GM18867 (cell line): Measurements from ENCODE around the gene SGSH.
A peak's percentile ranks its signal among the peaks of the same experiment; 100 is the strongest.
"Not testable (repeated sequence)": the region's sequence is repeated elsewhere in the genome, so short reads cannot be mapped to it uniquely, and the experiment has no call there.

Experiments used
- ATAC-seq: cut with Tn5 transposase; IDR thresholded peaks from one replicate; pipeline ENCODE4 v1.9.1; 2021; ENCODE audit warnings: mild to moderate bottlenecking, moderate library complexity; ENCODE audit not compliant: unreplicated experiment

Gene SGSH

GRCh38 chr17:80220054-80220735 is at the start of gene SGSH, which contains the start of gene SLC26A11:
SGSH (minus strand) TSS chr17:80220333; CDS start chr17:80220313, 20 bp downstream.
SLC26A11 (plus strand) TSS chr17:80220427; CDS start chr17:80221561, 1,134 bp downstream.
- ATAC-seq: peak; percentile 42

DNA sequence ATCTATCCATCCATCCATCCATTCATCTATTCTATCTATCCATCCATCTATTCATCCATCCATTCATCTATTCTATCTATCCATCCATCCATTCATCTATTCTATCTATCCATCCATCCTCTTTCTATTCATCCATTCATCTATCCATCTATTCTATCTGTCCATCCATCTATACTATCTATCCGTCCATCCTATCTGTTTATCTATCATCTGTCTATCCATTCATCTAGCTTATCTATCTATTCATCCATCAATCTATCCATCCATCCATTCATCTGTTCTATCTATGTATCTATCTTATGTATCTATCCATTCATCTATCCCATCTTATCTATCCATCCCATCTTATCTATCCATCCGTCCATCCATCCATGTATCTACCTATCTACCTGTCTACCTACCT is 49.3 kb upstream of the SGSH start:
- ATAC-seq: no peak

- ATAC-seq: no peak
These were observed 48.3 kb upstream of the SGSH start for GRCh38 chr17:80268427-80268826.

- ATAC-seq: no peak
These were observed 47.3 kb upstream of the SGSH start for GRCh38 chr17:80267391-80267790.

- ATAC-seq: no peak
These were observed 45.3 kb upstream of the SGSH start for GRCh38 chr17:80265205-80266068.

DNA sequence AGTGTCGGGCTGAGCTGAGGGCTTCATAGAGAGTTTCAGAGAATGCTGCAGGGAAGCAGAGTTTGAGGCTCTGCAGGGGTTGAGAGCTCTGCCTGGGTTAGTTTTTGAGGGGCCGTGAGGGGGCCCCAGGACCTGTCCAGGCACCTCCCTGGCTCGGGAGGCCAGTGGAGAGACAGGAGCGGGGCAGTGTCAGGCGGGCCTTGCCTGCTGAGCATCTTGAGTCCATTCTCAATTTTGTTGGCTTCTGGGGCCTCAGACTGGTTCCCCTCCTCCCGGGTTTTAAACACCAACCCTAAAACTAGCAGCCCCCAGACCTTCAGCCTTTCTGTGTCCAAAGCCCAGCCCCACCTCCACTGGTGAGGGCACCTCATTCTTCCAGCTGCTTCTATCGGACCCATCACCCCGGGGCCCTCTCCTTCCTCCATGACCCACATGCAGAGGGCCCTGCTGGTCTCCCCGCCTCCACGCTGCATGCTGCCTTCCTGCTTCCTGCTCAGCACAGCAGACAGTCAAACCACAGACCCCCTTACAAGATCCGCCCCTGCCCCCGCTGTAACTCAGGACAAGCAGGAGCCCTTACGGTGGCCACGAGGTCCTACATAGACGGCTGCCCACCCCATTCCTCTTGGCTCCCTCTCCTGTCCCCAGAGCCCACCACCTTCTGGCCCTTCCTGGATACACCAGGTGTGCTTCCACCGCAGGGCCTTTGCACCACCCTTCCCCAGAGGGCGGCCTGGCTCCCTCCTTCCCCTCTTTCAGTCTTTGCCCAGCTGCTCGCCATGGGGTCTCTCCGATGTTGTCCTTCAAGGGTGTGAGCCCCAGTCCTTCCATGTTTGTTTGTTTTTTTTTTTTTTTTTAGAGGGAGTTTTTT is 44.3 kb upstream of the SGSH start:
- no peak for ATAC-seq

- ATAC-seq: peak; percentile 38
These were observed 43.4 kb upstream of the SGSH start for GRCh38 chr17:80263253-80264204.

GRCh38 chr17:80262775-80263244 is 42.7 kb upstream of the SGSH start:
- ATAC-seq: no peak

DNA sequence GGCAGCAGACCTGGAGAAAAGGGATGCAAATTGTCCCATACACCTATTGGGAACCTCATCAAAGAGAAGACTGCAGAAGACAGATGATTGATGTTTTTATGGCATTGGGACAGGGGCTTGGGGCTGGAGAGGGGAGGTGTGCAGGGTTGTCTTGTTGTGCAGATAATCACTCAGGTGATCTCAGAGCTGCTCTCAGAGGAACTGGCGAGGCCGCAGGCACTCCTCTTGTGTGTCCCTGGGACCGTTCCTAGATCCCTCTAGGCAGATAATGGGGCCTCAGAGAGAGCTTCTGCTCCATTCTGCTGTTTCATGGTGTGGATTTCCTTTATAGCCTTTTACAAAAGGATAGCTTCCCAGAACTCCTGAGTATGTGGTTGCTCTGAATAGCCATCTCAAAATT is 42.2 kb upstream of the SGSH start:
- ATAC-seq: no peak

DNA sequence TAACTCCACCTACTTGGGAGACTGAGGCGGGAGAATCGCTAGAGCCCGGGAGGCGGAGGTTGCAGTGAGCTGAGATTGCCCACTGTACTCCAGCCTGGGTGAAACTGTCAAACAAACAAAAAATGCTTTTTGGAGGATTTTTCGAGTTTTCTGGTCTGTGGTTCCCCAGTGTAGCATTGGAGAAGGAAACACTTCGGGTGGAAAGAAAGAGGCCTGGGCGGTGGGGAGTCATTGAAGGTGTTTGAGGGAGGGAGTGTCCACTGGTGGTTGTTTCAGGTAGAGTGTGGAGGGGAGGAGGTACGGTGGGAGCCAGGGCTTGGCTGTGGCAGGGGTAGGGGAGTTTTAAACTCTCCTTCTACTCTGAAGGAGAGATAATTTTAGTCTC is 41.8 kb upstream of the SGSH start:
- ATAC-seq: no peak

GRCh38 chr17:80261159-80261894 is 41.2 kb upstream of the SGSH start:
- ATAC-seq: no peak

DNA sequence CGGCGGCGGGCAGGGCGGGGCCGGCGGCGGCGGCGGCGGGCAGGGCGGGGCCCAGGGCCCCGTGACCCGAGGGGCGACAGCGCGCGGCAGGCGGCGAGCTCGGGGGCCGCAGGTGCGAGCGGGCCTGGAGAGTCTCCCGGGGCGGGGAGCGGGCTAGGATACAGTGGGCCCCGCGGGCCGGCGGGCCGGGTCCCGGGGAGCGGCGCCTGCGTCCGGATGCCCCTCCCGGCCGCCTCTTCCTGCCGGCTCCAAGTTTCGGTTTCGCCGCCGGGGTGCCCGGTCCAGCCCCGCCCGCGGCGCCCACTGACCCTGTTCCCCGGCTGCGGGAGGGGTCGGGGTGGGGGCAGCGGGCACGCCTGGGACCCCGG is 40.6 kb upstream of the SGSH start, which contains the start of gene RNF213:
Gene RNF213 (plus strand): TSS at position 62 of the 368 bp plus-strand sequence. CDS start 2,830 bp downstream, outside the sequence.
- ATAC-seq: peak; percentile 34

- ATAC-seq: peak; percentile 34
These were observed 40.0 kb upstream of the SGSH start for GRCh38 chr17:80260069-80260535.

GRCh38 chr17:80259457-80260068 is 39.4 kb upstream of the SGSH start:
- ATAC-seq: no peak

DNA sequence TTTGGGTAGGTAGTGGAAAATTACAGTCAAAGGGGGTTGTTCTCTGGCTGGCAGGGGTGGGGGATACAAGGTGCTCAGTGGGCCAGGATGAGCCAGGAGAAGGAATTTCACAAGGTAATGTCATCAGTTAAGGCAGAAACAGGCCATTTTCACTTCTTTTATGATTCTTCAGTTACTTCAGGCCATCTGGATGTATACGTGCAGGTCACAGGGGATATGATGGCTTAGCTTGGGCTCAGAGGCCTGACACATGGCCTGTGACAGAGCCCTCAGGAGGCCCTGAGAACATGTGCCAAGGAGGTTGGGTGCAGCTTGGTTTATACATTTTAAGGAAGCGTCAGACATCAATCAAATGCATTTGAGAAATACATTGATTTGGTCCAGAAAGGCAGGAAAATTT is 38.2 kb upstream of the SGSH start:
- ATAC-seq: not testable (repeated sequence)

- ATAC-seq: no peak
These were observed 37.6 kb upstream of the SGSH start for GRCh38 chr17:80257716-80258213.

DNA sequence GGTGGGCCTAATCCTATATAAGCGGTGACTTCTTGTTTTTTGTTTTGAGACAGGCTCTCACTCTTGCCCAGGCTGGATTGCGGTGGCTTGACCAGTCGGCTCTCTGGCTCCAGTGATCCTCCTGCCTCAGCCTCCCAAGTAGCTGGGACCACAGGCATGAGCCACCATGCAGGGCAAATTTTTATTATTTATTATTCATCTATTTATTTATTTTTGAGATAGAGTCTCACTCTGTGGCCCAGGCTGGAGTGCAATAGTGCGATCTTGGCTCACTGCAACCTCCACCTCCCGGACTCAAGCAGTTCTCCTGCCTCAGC is 35.9 kb upstream of the SGSH start:
- ATAC-seq: no peak

DNA sequence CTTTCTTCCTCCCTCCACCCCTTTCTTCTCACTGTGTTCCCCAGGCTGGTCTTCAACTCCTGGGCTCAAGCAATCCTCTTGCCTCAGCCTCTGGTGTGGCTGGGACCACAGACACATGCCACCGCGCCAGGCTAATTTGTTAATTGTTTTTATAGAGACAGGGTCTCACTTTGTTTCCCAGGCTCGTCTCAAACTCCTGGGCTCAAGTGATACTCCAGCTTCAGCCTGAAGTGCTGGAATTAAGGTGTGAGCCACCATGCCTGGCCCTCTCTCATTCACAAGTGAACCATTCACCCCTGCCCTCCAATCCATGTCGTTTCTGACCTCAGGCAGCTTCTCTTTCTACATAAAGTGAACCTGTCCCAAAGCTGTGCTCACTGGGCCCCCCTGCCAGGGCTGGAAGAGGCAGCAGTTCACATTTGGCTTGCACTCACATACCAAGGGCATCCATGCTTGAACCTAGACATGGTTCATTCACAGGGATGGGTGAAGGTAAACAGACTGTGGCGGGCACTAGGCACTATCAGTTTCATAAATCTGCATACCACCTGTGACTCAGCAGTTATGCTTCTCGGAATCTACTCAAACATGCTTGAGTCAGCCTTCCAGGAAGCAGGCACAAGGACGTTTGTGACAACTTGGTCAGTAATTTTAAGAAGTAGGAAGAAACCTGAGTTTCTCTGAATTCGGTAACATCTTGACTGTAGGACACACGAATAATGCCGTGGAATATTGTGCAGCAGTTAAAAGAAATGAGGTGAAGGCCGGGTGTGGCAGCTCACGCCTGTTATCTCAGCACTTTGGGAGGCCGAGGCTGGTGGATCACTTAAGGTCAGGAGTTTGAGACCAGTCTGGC is 34.5 kb upstream of the SGSH start:
- peak; percentile 45 for ATAC-seq
